IMR-90 (cell line): ENCODE measurements around the gene RPGR. TPM values are rescaled to one million over a fixed set of nuclear protein-coding genes. Genes with fewer than 3 reads are reported as not detected.

Experiments used
- ATAC-seq: fragments of 200-7000 bp; cut with Tn5 transposase; 2 replicates; pipeline ENCODE4 v1.9.1; 2020; ENCODE audit warnings: low read depth, mild to moderate bottlenecking, moderate library complexity
- BruUV-seq: library from RNA; stranded (reverse); fragments of 400-500 nt; replicated peaks from 2 replicates; lab custom pipeline; 2021; lab: Mats Ljungman, UMichigan
- CTCF ChIA-PET: fragments of 300-600 bp; formaldehyde crosslinking; extraction: SDS; loops from one replicate; lab custom pipeline; 2021; ENCODE audit warnings: antibody characterized with exemption; lab: Yijun Ruan, JAX
- POLR2A ChIA-PET: fragments of 300-600 bp; sonication (Branson Sonifier 250); formaldehyde crosslinking; loops from one replicate; lab custom pipeline; 2022; ENCODE audit warnings: antibody characterized with exemption; ENCODE audit not compliant: unreplicated experiment; lab: Charles Lee
- DNase-seq: peaks from one replicate; pipeline ENCODE4 v3.0.0; 2013
- H2AFZ ChIP-seq: replicated peaks from 2 replicates; pipeline ENCODE3; 2013; ENCODE audit warnings: low read length, mild to moderate bottlenecking; ENCODE audit not compliant: poor library complexity
- H2AK5ac ChIP-seq: 2 replicates; pipeline ENCODE4 v1.6.1; 2013; ENCODE audit warnings: low read depth, low read length, inconsistent platforms
- H2AK9ac ChIP-seq: replicated peaks from 2 replicates; pipeline ENCODE3; 2013; ENCODE audit warnings: mild to moderate bottlenecking, low read depth, low read length, moderate library complexity; ENCODE audit not compliant: poor library complexity
- H2BK120ac ChIP-seq: 2 replicates; pipeline ENCODE4 v1.6.1; 2013; ENCODE audit warnings: low read depth, low read length, inconsistent platforms
- H2BK15ac ChIP-seq: 3 replicates; pipeline ENCODE4 v1.6.1; 2013; ENCODE audit warnings: low read depth, low read length, inconsistent platforms
- H2BK20ac ChIP-seq: 2 replicates; pipeline ENCODE4 v1.6.1; 2013; ENCODE audit warnings: low read depth, mild to moderate bottlenecking, inconsistent platforms, low read length, moderate library complexity
- H2BK5ac ChIP-seq: 2 replicates; pipeline ENCODE4 v1.6.1; 2013; ENCODE audit warnings: mild to moderate bottlenecking, low read depth, low read length, inconsistent platforms; ENCODE audit not compliant: poor library complexity, severe bottlenecking
- H3K14ac ChIP-seq: replicated peaks from 2 replicates; pipeline ENCODE4 v1.6.1; 2013; ENCODE audit warnings: low read depth, low read length, inconsistent platforms
- H3K18ac ChIP-seq: 2 replicates; pipeline ENCODE4 v1.6.1; 2013; ENCODE audit warnings: low read depth, low read length, control low read depth
- H3K23ac ChIP-seq: 2 replicates; pipeline ENCODE4 v1.6.1; 2013; ENCODE audit warnings: low read depth, low read length, inconsistent platforms
- H3K27ac ChIP-seq: 2 replicates; pipeline ENCODE4 v1.5.1; 2013; ENCODE audit warnings: mild to moderate bottlenecking, control low read depth, low read length; ENCODE audit not compliant: insufficient read depth
- H3K27me3 ChIP-seq: 2 replicates; pipeline ENCODE4 v1.6.1; 2013; ENCODE audit warnings: low read length; ENCODE audit not compliant: control insufficient read depth, insufficient read depth
- H3K36me3 ChIP-seq: 2 replicates; pipeline ENCODE4 v1.6.1; 2013; ENCODE audit warnings: low read length, mixed read lengths; ENCODE audit not compliant: control insufficient read depth, insufficient read depth
- H3K4ac ChIP-seq: 2 replicates; pipeline ENCODE4 v1.6.1; 2013; ENCODE audit warnings: low read depth, low read length, inconsistent platforms
- H3K4me1 ChIP-seq: 2 replicates; pipeline ENCODE4 v1.6.1; 2013; ENCODE audit warnings: low read length, mixed read lengths; ENCODE audit not compliant: control insufficient read depth, insufficient read depth
- H3K4me2 ChIP-seq: 2 replicates; pipeline ENCODE4 v1.6.1; 2013; ENCODE audit warnings: low read depth, mild to moderate bottlenecking, control low read depth, low read length, moderate library complexity
- H3K4me3 ChIP-seq: 2 replicates; pipeline ENCODE4 v1.5.1; 2013; ENCODE audit warnings: low read depth, mild to moderate bottlenecking, control low read depth, low read length, moderate library complexity; ENCODE audit not compliant: insufficient read depth
- H3K56ac ChIP-seq: 2 replicates; pipeline ENCODE4 v1.6.1; 2013; ENCODE audit warnings: low read length, inconsistent platforms; ENCODE audit not compliant: insufficient read depth; ENCODE audit errors: extremely low read depth
- H3K79me1 ChIP-seq, 2 experiments: 2 replicates each; pipeline ENCODE4 v1.6.1; 2013; ENCODE audit warnings: low read length in 2 of 2, inconsistent platforms in 1 of 2, low read depth in 1 of 2
- H3K9ac ChIP-seq: 2 replicates; pipeline ENCODE4 v1.6.1; 2013; ENCODE audit warnings: low read depth, low read length, control low read depth
- H3K9me1 ChIP-seq: 2 replicates; pipeline ENCODE4 v1.6.1; 2013; ENCODE audit warnings: low read length, inconsistent platforms; ENCODE audit not compliant: insufficient read depth
- H3K9me3 ChIP-seq: 2 replicates; pipeline ENCODE4 v1.6.1; 2013; ENCODE audit warnings: low read length; ENCODE audit not compliant: control insufficient read depth, insufficient read depth
- H4K20me1 ChIP-seq: 2 replicates; pipeline ENCODE4 v1.6.1; 2013; ENCODE audit warnings: low read length, inconsistent platforms; ENCODE audit not compliant: insufficient read depth
- H4K5ac ChIP-seq: 2 replicates; pipeline ENCODE4 v1.6.1; 2013; ENCODE audit warnings: mild to moderate bottlenecking, low read depth, low read length, control low read depth
- H4K8ac ChIP-seq, 2 experiments: 2 replicates each; pipeline ENCODE4 v1.6.1; 2013; ENCODE audit warnings: low read depth in 2 of 2, low read length in 2 of 2, control low read depth in 1 of 2, inconsistent platforms in 1 of 2
- H4K91ac ChIP-seq: 2 replicates; pipeline ENCODE4 v1.6.1; 2013; ENCODE audit warnings: low read depth, low read length, inconsistent platforms; ENCODE audit not compliant: insufficient read depth
- CEBPB ChIP-seq: IDR thresholded peaks from 2 replicates; pipeline ENCODE4 v1.6.1; 2012; ENCODE audit warnings: low read depth, low read length, improper control_type of control experiment
- POLR2A ChIP-seq: IDR thresholded peaks from 2 replicates; pipeline ENCODE4 v1.6.1; 2012; ENCODE audit warnings: mild to moderate bottlenecking, low read depth, low read length
- RAD21 ChIP-seq: IDR thresholded peaks from 2 replicates; pipeline ENCODE4 v1.6.1; 2012; ENCODE audit warnings: low read length, improper control_type of control experiment
- SMC3 ChIP-seq: fragments of 150-350 bp; IDR thresholded peaks from 2 replicates; pipeline ENCODE4 v1.6.1; 2016; ENCODE audit warnings: low read depth, mild to moderate bottlenecking, antibody characterized with exemption, low read length, moderate library complexity
- WGBS, 2 experiments: methylation state at CpG; one replicate each; pipeline versions ENCODE4 v1.1.5 to v1.1.7; 2013; ENCODE audit warnings: missing lambda C conversion rate in 2 of 2; ENCODE audit not compliant: insufficient read length in 1 of 2; ENCODE audit errors: extremely low coverage in 2 of 2; 5-methylcytosine and 5-hydroxymethylcytosine counted together
- dilution Hi-C: fragments of 300-500 bp; cut with HindIII; formaldehyde crosslinking; loops from one replicate; pipeline ENCODE4 v1.14.3; 2018; ENCODE audit warnings: low sequenced_read_pairs; ENCODE audit not compliant: unreplicated experiment
- in situ Hi-C: fragments of 300-500 bp; cut with MboI; formaldehyde crosslinking; loops from 3 replicates; pipeline ENCODE4 v1.14.3; 2019; ENCODE audit warnings: low sequenced_read_pairs, inconsistent platforms, mixed read lengths
- intact Hi-C: fragments of 100-400 bp; cut with micrococcal nuclease; formaldehyde crosslinking; loops from 2 replicates; pipeline ENCODE4 v1.10.0; 2022
- polyA plus RNA-seq, 3 experiments: library from polyadenylated mRNA; depleted of rRNA; stranded (reverse); fragments of >200 nt; gene quantifications; 2 replicates each; pipeline ENCODE4 v1.2.3, GENCODE V29; 2012; ENCODE audit warnings: low replicate concordance in 1 of 3
- total RNA-seq: library from RNA; depleted of rRNA; stranded (reverse); fragments of >200 nt; gene quantifications from 2 replicates; pipeline ENCODE4 v1.2.3, GENCODE V29; 2012
- TF ChIP-seq, protein P1 (sequence below): fragments of 150-350 bp; IDR thresholded peaks from 2 replicates; pipeline ENCODE4 v1.6.1; 2016; ENCODE audit warnings: low read depth, mild to moderate bottlenecking, low read length, moderate library complexity, borderline replicate concordance

Gene RPGR
- total and polyA plus RNA-seq, 2 of the 4 experiments (the other 2 are of a cell fraction): 2.2 to 3.8 TPM

DNA sequence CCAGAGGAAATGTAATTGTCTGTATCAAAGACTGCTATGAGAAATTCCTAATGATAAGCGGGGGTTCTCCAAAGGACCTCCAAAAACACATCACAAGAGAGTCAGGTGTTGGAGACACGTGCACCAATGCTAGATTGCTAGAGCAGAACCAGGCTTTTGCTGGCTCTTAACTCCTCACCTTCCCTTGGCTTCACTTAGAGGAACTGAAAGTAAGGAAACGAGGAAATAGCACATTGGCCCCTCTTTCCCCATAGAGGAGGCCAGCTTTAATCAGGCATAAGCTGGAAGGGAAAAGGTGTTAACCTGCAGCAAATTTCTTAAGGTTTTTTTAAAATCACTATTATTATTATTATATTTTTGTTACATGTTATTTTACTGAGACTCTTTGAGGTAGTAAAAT lies 38.6 kb upstream of the RPGR start:
- H3K79me1 ChIP-seq: no peaks in the 10 kb centered on the region
- no peak overlapping the region for H2AK5ac ChIP-seq
- intact Hi-C loops (no loop called here), dilution Hi-C loops (no loop called here), in situ Hi-C loops (no loop called here)
- ATAC-seq (no peak), DNase-seq (no peak)
- H3K27me3 ChIP-seq: peaks cover 2% of the 10 kb centered on the region; the same call in 1 of the 2 replicates
- H3K4me1 ChIP-seq: no peaks in the 10 kb centered on the region
- no peak overlapping the region for H2BK20ac ChIP-seq
- no peak overlapping the region for H3K4ac ChIP-seq
- no peak overlapping the region for H2AK9ac ChIP-seq
- no peak overlapping the region for H2BK5ac ChIP-seq
- no peak overlapping the region for H4K91ac ChIP-seq
- H3K9me3 ChIP-seq: no peaks in the 10 kb centered on the region
- no peak overlapping the region for H3K4me2 ChIP-seq
- no peak for TF ChIP-seq POLR2A
- TF ChIP-seq CEBPB: no peak
- TF ChIP-seq SMC3: no peak
- TF ChIP-seq RAD21: no peak
- TF ChIP-seq, protein P1, sequence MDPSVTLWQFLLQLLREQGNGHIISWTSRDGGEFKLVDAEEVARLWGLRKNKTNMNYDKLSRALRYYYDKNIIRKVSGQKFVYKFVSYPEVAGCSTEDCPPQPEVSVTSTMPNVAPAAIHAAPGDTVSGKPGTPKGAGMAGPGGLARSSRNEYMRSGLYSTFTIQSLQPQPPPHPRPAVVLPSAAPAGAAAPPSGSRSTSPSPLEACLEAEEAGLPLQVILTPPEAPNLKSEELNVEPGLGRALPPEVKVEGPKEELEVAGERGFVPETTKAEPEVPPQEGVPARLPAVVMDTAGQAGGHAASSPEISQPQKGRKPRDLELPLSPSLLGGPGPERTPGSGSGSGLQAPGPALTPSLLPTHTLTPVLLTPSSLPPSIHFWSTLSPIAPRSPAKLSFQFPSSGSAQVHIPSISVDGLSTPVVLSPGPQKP: no peak
- H3K36me3 ChIP-seq: no peaks in the 10 kb centered on the region
- no peaks in the 10 kb centered on the region for H4K20me1 ChIP-seq
- no peaks in the 10 kb centered on the region for H3K9me1 ChIP-seq
- H2BK120ac ChIP-seq: no peak overlapping the region
- no peak overlapping the region for H3K4me3 ChIP-seq
- H3K9ac ChIP-seq: no peak overlapping the region
- POLR2A ChIA-PET: no interaction called here
- no peak overlapping the region for H3K23ac ChIP-seq
- no peak overlapping the region for H3K14ac ChIP-seq
- no peak overlapping the region for H2AFZ ChIP-seq
- no peak overlapping the region for H3K56ac ChIP-seq
- H3K18ac ChIP-seq: no peak overlapping the region
- H4K5ac ChIP-seq: no peak overlapping the region
- WGBS, 2 experiments: no CpG with 5 or more reads among the region's 3 CpGs
- CTCF ChIA-PET: no interaction called here
- H3K27ac ChIP-seq: no peak overlapping the region
- no peak overlapping the region for H4K8ac ChIP-seq
- H2BK15ac ChIP-seq: no peak overlapping the region
- no TSS peak for BruUV-seq
